HepG2 (cell line): Measurements from ENCODE around the gene GPR119. TPM values are rescaled to one million over a fixed set of nuclear protein-coding genes. Genes with fewer than 3 reads are reported as not detected.

ENCODE experiments used
- DMAP1 ChIP-seq: IDR thresholded peaks from 2 replicates; pipeline ENCODE4 v1.6.1; 2016
- HIC2 ChIP-seq: sonication (generic); formaldehyde crosslinking; IDR thresholded peaks from 2 replicates; pipeline ENCODE4 v1.9.0; 2022; ENCODE audit warnings: low read depth, missing genetic modification reagents
- HOXA7 ChIP-seq: sonication (generic); formaldehyde crosslinking; IDR thresholded peaks from 2 replicates; pipeline ENCODE4 v1.8.1; 2022; ENCODE audit warnings: mild to moderate bottlenecking, missing genetic modification reagents, moderate library complexity
- MXD4 ChIP-seq: IDR thresholded peaks from 2 replicates; pipeline ENCODE4 v1.6.1; 2016; ENCODE audit warnings: mild to moderate bottlenecking, missing biosample characterization, missing genetic modification reagents
- NFIC ChIP-seq: IDR thresholded peaks from 2 replicates; pipeline ENCODE4 v1.6.1; 2012; ENCODE audit warnings: mild to moderate bottlenecking, low read length, inconsistent platforms
- SIN3A ChIP-seq: IDR thresholded peaks from 2 replicates; pipeline ENCODE4 v1.6.1; 2011; ENCODE audit warnings: low read depth, mild to moderate bottlenecking, control low read depth, low read length, borderline replicate concordance
- SKI ChIP-seq: fragments of 450-650 bp; IDR thresholded peaks from one replicate; pipeline ENCODE4 v1.6.1; 2018; ENCODE audit warnings: mild to moderate bottlenecking; ENCODE audit not compliant: partially characterized antibody
- SMC3 ChIP-seq: IDR thresholded peaks from 2 replicates; pipeline ENCODE4 v1.6.1; 2011; ENCODE audit warnings: low read length, improper control_type of control experiment
- YY1 ChIP-seq: IDR thresholded peaks from 2 replicates; pipeline ENCODE4 v1.6.1; 2011; ENCODE audit warnings: low read length, low read depth, moderate library complexity, mild to moderate bottlenecking; ENCODE audit not compliant: insufficient read depth, insufficient replicate concordance
- ZNF772 ChIP-seq: sonication (generic); formaldehyde crosslinking; IDR thresholded peaks from 2 replicates; pipeline ENCODE4 v1.5.0; 2020; ENCODE audit warnings: mild to moderate bottlenecking, missing genetic modification reagents
- ZNF777 ChIP-seq: sonication (generic); formaldehyde crosslinking; IDR thresholded peaks from 2 replicates; pipeline ENCODE4 v1.4.0; 2020; ENCODE audit warnings: missing genetic modification reagents
- polyA plus RNA-seq, 8 experiments: library from polyadenylated mRNA; depleted of rRNA in 3 of 8; stranded (reverse) in 7 of 8; unstranded in 1 of 8; fragments of >200 nt; fragmentation: Illumina TruSeq in 4 of 8; extraction: Trizol in 4 of 8; gene quantifications; 2 replicates each; pipeline versions ENCODE4 v1.2.1 to v1.2.3, GENCODE V29; 2011 to 2016; ENCODE audit warnings: low read depth in 4 of 8, missing spikeins in 1 of 8, mixed read lengths in 1 of 8; ENCODE audit not compliant: insufficient read depth in 1 of 8
- total RNA-seq, 5 experiments: library from RNA; depleted of rRNA; stranded (reverse); fragments of >200 nt; fragmentation: Illumina TruSeq; extraction: Trizol; gene quantifications; 2 replicates each; pipeline ENCODE4 v1.2.3, GENCODE V29; 2016; ENCODE audit warnings: low read depth in 1 of 5
- TF ChIP-seq, protein P1 (sequence below): sonication (generic); formaldehyde crosslinking; IDR thresholded peaks from 2 replicates; pipeline ENCODE4 v1.5.0; 2020; ENCODE audit warnings: mild to moderate bottlenecking, missing genetic modification reagents, borderline replicate concordance
- TF ChIP-seq, protein P2 (sequence below): sonication (generic); formaldehyde crosslinking; IDR thresholded peaks from 2 replicates; pipeline ENCODE4 v1.4.0; 2020; ENCODE audit warnings: mild to moderate bottlenecking, missing genetic modification reagents
- TF ChIP-seq, protein P3 (sequence below): IDR thresholded peaks from 2 replicates; pipeline ENCODE4 v1.6.1; 2016; ENCODE audit warnings: low read depth, borderline replicate concordance

GPR119 gene
- total and polyA plus RNA-seq, 2 of the 13 experiments (the other 11 are each of a cell fraction or from before 2014, with no cell fraction given): 2.6 to 5.5 TPM

GRCh38 chrX:130339408-130340222, 45.9 kb downstream of the GPR119 start, which contains the start of gene SLC25A14 (continued):
- TF ChIP-seq SMC3 (no peak), SIN3A (peak; percentile 94), DMAP1 (CRISPR knock-in tag) (0 out of 2 replicates have a peak, but pooled peaks have one; percentile 31), HOXA7 (no peak), NFIC (no peak), ZNF772 (no peak), ZNF777 (CRISPR knock-in tag) (no peak), HIC2 (no peak), SKI (no peak), YY1 (peak; percentile 77), MXD4 (CRISPR knock-in tag) (no peak)
- TF ChIP-seq, protein P1, sequence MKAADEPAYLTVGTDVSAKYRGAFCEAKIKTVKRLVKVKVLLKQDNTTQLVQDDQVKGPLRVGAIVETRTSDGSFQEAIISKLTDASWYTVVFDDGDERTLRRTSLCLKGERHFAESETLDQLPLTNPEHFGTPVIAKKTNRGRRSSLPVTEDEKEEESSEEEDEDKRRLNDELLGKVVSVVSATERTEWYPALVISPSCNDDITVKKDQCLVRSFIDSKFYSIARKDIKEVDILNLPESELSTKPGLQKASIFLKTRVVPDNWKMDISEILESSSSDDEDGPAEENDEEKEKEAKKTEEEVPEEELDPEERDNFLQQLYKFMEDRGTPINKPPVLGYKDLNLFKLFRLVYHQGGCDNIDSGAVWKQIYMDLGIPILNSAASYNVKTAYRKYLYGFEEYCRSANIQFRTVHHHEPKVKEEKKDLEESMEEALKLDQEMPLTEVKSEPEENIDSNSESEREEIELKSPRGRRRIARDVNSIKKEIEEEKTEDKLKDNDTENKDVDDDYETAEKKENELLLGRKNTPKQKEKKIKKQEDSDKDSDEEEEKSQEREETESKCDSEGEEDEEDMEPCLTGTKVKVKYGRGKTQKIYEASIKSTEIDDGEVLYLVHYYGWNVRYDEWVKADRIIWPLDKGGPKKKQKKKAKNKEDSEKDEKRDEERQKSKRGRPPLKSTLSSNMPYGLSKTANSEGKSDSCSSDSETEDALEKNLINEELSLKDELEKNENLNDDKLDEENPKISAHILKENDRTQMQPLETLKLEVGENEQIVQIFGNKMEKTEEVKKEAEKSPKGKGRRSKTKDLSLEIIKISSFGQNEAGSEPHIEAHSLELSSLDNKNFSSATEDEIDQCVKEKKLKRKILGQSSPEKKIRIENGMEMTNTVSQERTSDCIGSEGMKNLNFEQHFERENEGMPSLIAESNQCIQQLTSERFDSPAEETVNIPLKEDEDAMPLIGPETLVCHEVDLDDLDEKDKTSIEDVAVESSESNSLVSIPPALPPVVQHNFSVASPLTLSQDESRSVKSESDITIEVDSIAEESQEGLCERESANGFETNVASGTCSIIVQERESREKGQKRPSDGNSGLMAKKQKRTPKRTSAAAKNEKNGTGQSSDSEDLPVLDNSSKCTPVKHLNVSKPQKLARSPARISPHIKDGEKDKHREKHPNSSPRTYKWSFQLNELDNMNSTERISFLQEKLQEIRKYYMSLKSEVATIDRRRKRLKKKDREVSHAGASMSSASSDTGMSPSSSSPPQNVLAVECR (CRISPR knock-in tag): peak; percentile 92
- TF ChIP-seq, protein P2, sequence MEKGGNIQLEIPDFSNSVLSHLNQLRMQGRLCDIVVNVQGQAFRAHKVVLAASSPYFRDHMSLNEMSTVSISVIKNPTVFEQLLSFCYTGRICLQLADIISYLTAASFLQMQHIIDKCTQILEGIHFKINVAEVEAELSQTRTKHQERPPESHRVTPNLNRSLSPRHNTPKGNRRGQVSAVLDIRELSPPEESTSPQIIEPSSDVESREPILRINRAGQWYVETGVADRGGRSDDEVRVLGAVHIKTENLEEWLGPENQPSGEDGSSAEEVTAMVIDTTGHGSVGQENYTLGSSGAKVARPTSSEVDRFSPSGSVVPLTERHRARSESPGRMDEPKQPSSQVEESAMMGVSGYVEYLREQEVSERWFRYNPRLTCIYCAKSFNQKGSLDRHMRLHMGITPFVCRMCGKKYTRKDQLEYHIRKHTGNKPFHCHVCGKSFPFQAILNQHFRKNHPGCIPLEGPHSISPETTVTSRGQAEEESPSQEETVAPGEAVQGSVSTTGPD (CRISPR knock-in tag): no peak
- TF ChIP-seq, protein P3, sequence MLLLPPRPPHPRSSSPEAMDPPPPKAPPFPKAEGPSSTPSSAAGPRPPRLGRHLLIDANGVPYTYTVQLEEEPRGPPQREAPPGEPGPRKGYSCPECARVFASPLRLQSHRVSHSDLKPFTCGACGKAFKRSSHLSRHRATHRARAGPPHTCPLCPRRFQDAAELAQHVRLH (CRISPR knock-in tag): no peak
